GM18861 (cell line): Measurements from ENCODE around the gene LAMB1.

ENCODE experiments used
- ATAC-seq: cut with Tn5 transposase; IDR thresholded peaks from one replicate; pipeline ENCODE4 v1.9.1; 2021; ENCODE audit not compliant: unreplicated experiment

LAMB1 gene

GRCh38 chr7:107884066-107884818, 118.7 kb downstream of the LAMB1 start:
- no peak for ATAC-seq

- ATAC-seq = no peak
These were observed 120.2 kb downstream of the LAMB1 start for GRCh38 chr7:107882766-107883165.

- no peak for ATAC-seq
These were observed 123.4 kb downstream of the LAMB1 start for GRCh38 chr7:107879400-107880035.

GRCh38 chr7:107878636-107879035, 124.3 kb downstream of the LAMB1 start:
- no peak for ATAC-seq

- ATAC-seq = no peak
These were observed 125.1 kb downstream of the LAMB1 start for GRCh38 chr7:107877731-107878382.

- ATAC-seq = no peak
These were observed 126.0 kb downstream of the LAMB1 start for GRCh38 chr7:107876916-107877315.

GRCh38 chr7:107874605-107875446, 128.1 kb downstream of the LAMB1 start:
- no peak for ATAC-seq

GRCh38 chr7:107874111-107874510, 128.8 kb downstream of the LAMB1 start:
- ATAC-seq = no peak
